IMR-90 (cell line): ENCODE results near the gene PCMTD2.

Experiments
- CEBPB ChIP-seq: IDR thresholded peaks from 2 replicates; pipeline ENCODE4 v1.6.1; 2012; ENCODE audit warnings: low read depth, low read length, improper control_type of control experiment
- CHD1 ChIP-seq: IDR thresholded peaks from 2 replicates; pipeline ENCODE4 v1.6.1; 2012; ENCODE audit warnings: low read depth, low read length, improper control_type of control experiment
- CTCF ChIP-seq: conservative IDR thresholded peaks from 2 replicates; pipeline ENCODE4 v1.5.1; 2012; ENCODE audit warnings: mild to moderate bottlenecking, low read depth, low read length, improper control_type of control experiment
- MAZ ChIP-seq: IDR thresholded peaks from 2 replicates; pipeline ENCODE4 v1.6.1; 2012; ENCODE audit warnings: low read depth, mild to moderate bottlenecking, low read length, improper control_type of control experiment, moderate library complexity, borderline replicate concordance
- NFE2L2 ChIP-seq: fragments of 150-350 bp; IDR thresholded peaks from 2 replicates; pipeline ENCODE4 v1.6.1; 2016; ENCODE audit warnings: low read depth, mild to moderate bottlenecking, low read length
- POLR2A ChIP-seq: IDR thresholded peaks from 2 replicates; pipeline ENCODE4 v1.6.1; 2012; ENCODE audit warnings: mild to moderate bottlenecking, low read depth, low read length
- RCOR1 ChIP-seq: IDR thresholded peaks from 2 replicates; pipeline ENCODE4 v1.6.1; 2012; ENCODE audit warnings: mild to moderate bottlenecking, low read length, improper control_type of control experiment; ENCODE audit not compliant: insufficient replicate concordance
- RFX5 ChIP-seq: IDR thresholded peaks from 2 replicates; pipeline ENCODE4 v1.8.0; 2012; ENCODE audit warnings: low read depth, mild to moderate bottlenecking, low read length, moderate library complexity
- SMC3 ChIP-seq: fragments of 150-350 bp; IDR thresholded peaks from 2 replicates; pipeline ENCODE4 v1.6.1; 2016; ENCODE audit warnings: low read depth, mild to moderate bottlenecking, antibody characterized with exemption, low read length, moderate library complexity

- no peak for TF ChIP-seq CTCF
- no peak for TF ChIP-seq POLR2A
- TF ChIP-seq MAZ, result no peak
- no peak for TF ChIP-seq NFE2L2
- TF ChIP-seq CEBPB, result no peak
- no peak for TF ChIP-seq CHD1
- TF ChIP-seq RFX5, result no peak
- no peak for TF ChIP-seq RCOR1
- no peak for TF ChIP-seq SMC3
Observed at GRCh38 chr20:64231621-64232550, 23.7 kb upstream of the PCMTD2 start.
